Stimulated activated memory B cell treated with anti-CD40 and anti-IgM and Interleukin-4, amounts not matched to agents 10 μg/mL and 1 μg/mL and 100 μg/mL, for 72 hours (primary cell): ENCODE data around the gene DCLK1.

Source experiments
- ATAC-seq: fragments of 150-1000 bp; cut with Tn5 transposase; 2 replicates; pipeline ENCODE4 v1.10.0; 2021
- H3K27ac Mint-ChIP-seq: one replicate; pipeline ENCODE4 v1.8.0; 2022; ENCODE audit warnings: mild to moderate bottlenecking, mixed read lengths
- H3K27me3 Mint-ChIP-seq: one replicate; pipeline ENCODE4 v1.8.0; 2022; ENCODE audit warnings: mixed read lengths
- H3K36me3 Mint-ChIP-seq: one replicate; pipeline ENCODE4 v1.8.0; 2022; ENCODE audit warnings: mixed read lengths
- H3K4me1 Mint-ChIP-seq: one replicate; pipeline ENCODE4 v1.8.0; 2022; ENCODE audit warnings: mixed read lengths
- H3K4me3 Mint-ChIP-seq: one replicate; pipeline ENCODE4 v1.8.0; 2022; ENCODE audit warnings: mild to moderate bottlenecking, moderate library complexity, mixed read lengths
- H3K9me3 Mint-ChIP-seq: one replicate; pipeline ENCODE4 v1.8.0; 2022; ENCODE audit warnings: mixed read lengths

Gene DCLK1

DNA sequence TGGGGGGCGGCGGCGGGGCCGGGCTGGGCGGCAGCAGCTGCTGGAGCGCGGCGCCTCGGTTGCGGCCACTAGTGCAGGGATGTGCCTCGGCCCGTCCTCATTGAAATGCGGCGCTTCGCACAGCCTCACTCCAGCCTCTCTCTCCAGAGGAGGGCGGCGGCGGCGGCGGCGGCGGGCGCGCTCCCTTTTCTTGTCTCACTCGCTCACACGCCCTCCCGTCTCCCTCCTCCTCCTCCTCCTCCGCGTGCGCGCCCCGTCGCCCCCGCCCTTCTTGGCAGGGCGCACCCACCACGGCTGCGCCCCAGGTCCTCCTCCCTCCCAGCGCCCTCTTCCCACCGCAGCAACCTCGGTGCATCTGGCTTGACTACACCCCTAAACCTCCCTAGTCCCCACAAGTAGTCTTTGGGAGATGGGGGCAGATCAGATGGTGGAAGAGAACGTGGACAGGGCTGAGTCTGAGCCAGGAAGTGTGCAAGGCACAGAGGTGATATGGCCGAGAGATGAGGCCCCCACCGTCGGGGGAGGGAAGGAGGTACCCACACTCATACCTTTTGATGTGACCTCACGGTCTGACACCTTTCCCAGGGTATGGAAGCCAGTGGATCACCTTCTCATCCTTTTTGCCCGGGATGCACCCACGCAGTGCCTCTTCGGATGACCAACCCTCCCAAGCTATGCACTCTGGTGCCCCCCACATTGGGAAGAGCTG, at the start of gene DCLK1:
TSS of gene DCLK1 (minus strand) at position 161 of the 709 bp plus-strand sequence.
- Mint-ChIP-seq H3K9me3 (no peaks in the 10 kb centered on the region), H3K4me1 (no peaks in the 10 kb centered on the region), H3K27ac (no peak within 1 kb of the TSS), H3K4me3 (no peak within 1 kb of the TSS), H3K36me3 (no peaks in the 10 kb centered on the region), H3K27me3 (peaks cover 11% of the 10 kb centered on the region)
- ATAC-seq = peak; percentile 17

DNA sequence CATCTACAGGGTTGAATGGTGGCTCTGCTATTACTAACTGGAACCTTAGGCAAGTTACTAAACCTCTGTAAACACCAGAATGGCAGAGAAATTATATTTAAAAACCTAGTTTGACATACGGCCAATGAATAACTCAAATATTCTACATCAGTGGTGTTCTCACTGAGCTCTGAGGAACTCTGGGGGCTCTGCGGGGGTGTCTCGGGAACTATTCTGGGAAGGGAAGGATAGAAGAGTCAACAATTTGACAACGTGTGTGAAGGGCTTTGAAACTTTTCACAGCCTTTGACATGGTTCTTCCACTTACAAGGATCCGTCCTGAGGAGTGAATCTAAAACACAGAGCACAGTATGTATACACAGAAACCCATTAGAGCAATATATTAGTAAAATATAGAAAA, 44.4 kb upstream of the DCLK1 start:
- no peak overlapping the region for H3K4me3 Mint-ChIP-seq
- ATAC-seq = no peak
- peaks cover 3% of the 10 kb centered on the region for H3K9me3 Mint-ChIP-seq
- no peaks in the 10 kb centered on the region for H3K27me3 Mint-ChIP-seq
- H3K4me1 Mint-ChIP-seq = no peaks in the 10 kb centered on the region
- H3K36me3 Mint-ChIP-seq = no peaks in the 10 kb centered on the region
- H3K27ac Mint-ChIP-seq = no peak overlapping the region

DNA sequence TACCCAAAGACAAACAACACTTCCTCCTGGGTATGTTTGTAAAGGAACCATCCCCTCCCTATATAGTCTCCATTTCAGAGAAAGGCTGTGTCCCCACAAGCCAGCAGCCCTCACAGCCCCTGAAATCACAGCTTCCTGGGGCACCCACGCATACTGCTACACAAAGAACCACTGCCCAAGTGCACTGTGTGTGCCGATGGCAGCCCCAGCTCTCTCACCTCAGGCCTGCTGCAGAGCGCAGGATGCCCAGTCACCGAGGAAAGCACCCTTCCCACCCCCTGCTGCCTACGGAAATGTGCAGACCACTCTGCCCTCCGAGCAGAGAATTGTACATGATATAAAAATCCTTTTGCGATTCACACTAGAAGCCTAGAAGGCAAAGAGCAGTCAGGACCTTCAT, 43.7 kb upstream of the DCLK1 start:
- no peaks in the 10 kb centered on the region for H3K36me3 Mint-ChIP-seq
- peaks cover 3% of the 10 kb centered on the region for H3K9me3 Mint-ChIP-seq
- H3K4me3 Mint-ChIP-seq = no peak overlapping the region
- peak; percentile 34 for ATAC-seq
- no peak overlapping the region for H3K27ac Mint-ChIP-seq
- H3K27me3 Mint-ChIP-seq = no peaks in the 10 kb centered on the region
- H3K4me1 Mint-ChIP-seq = no peaks in the 10 kb centered on the region

DNA sequence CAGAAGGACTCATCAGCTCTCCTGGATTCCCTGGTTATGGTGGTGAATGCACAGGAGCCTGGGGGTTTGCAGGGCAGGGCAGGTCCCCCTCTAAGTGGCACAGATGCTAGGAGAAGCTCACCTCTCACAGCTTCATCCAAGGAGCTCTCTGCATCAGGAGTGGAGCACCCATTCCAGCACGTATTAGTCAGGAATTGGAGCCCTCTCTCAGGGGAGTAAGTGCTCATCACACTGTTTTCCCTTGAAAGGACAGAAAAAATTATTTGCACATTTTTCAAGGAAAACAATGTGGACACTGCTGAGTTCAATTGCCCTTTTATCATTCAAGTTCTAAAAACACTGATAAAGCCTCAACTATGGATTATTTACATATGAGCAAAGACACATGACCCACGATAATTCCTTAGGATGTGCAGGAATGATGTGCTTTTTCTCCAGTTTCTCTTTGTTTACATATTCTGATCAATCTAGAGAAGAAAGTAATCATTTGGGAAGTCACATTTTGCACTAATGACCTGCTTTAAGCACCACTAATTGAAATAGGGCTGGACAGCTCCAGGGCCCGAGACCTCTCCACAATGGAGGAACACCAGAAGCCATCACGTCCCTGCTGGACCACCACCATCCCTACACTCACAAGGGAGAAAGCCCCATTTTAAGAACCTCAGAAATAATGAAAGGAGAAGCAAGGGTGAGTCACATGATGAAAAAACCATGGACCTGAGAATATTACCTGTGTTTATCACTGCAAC, 42.6 kb upstream of the DCLK1 start:
- Mint-ChIP-seq H3K36me3 (no peaks in the 10 kb centered on the region), H3K27me3 (no peaks in the 10 kb centered on the region), H3K27ac (no peak overlapping the region), H3K4me1 (no peaks in the 10 kb centered on the region), H3K4me3 (no peak overlapping the region), H3K9me3 (peaks cover 3% of the 10 kb centered on the region)
- ATAC-seq = no peak

DNA sequence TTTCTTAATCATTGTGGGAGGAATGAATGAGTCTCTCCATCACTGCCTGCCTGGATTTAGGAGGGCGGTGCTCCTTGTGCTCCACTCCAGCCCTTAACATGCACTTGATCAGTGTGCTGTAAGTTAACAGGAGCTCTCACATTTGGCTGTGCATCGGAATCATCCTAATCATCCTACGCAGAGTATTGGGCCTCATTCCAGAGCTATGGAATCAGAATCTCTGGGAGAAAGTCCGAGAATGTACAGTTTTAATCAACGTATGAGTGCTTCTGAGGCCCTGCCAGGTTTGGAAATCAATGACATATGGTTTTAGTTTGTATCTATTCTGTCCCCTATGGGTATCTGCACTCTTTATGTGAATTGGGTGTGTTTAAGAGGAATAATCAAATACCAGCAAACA, 34.9 kb upstream of the DCLK1 start:
- H3K27me3 Mint-ChIP-seq = no peaks in the 10 kb centered on the region
- H3K9me3 Mint-ChIP-seq = peaks cover 7% of the 10 kb centered on the region
- no peak overlapping the region for H3K27ac Mint-ChIP-seq
- ATAC-seq = no peak
- no peaks in the 10 kb centered on the region for H3K36me3 Mint-ChIP-seq
- H3K4me3 Mint-ChIP-seq = no peak overlapping the region
- no peaks in the 10 kb centered on the region for H3K4me1 Mint-ChIP-seq

DNA sequence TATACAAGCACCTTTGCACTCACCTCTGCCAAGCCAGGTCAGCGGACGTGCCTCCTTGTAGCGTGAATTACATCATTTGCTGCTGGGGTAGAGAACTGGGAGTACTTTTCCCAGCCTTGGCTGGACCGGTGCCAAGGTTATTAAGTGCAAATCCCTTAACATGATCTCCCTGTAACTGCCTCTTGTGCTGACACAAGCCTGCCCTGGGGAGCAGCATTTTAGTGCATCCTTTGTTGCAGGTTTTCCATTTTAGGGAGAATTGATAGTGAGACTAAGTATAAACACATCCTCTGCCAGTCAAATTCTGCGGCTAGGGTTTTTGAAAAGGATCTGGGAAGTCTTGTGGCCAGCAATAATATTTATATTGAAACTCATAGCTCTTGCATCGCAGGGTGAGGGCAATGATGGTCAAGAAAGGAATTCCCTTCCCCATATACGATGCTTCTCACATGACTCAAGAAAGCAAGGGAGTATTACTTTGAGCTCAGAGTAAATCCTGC, 32.7 kb upstream of the DCLK1 start:
- no peaks in the 10 kb centered on the region for H3K27me3 Mint-ChIP-seq
- H3K27ac Mint-ChIP-seq = no peak overlapping the region
- no peaks in the 10 kb centered on the region for H3K4me1 Mint-ChIP-seq
- no peaks in the 10 kb centered on the region for H3K36me3 Mint-ChIP-seq
- H3K4me3 Mint-ChIP-seq = no peak overlapping the region
- H3K9me3 Mint-ChIP-seq = peaks cover 10% of the 10 kb centered on the region
- ATAC-seq = no peak

DNA sequence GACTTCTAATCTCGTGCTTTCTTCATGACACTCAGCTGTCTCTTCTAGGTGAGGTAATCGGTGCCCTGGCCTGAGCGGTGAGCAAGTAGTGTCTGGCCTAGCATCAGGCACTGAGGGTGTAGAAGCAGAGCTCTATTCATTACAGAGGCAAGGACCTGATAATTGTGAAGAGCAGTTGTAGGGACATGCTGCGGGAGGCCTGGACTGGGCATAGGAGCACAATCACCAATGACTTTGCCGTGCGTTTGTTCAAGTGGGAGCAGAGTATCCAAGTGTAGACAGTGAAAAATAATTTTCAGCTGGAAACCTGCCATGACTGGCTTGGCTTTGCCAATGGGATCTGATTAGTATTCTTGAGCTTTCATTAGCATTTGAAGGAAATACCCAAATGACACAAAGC, 32.1 kb upstream of the DCLK1 start:
- H3K36me3 Mint-ChIP-seq = no peaks in the 10 kb centered on the region
- no peaks in the 10 kb centered on the region for H3K4me1 Mint-ChIP-seq
- no peaks in the 10 kb centered on the region for H3K27me3 Mint-ChIP-seq
- H3K4me3 Mint-ChIP-seq = no peak overlapping the region
- no peak for ATAC-seq
- no peak overlapping the region for H3K27ac Mint-ChIP-seq
- peaks cover 10% of the 10 kb centered on the region for H3K9me3 Mint-ChIP-seq

DNA sequence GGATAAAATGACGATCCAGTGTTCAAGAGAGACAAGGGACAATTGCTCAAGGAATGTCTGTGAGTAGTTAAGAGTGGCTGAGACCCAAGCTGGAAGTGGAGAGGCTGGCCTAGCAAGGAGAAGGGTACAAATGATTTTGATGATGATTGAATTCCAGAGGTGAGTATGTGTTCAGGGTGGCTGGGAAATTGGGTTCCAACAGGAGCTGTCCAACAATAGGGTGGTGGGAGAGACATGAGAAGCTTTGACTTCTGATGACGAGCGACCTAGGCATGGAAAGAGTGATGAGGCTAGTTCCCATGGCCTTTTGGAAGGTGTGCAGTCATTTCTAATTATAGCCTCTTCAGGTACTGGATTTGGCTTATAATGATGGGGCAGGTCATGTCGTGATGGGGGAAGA, 29.1 kb upstream of the DCLK1 start:
- Mint-ChIP-seq H3K9me3 (peaks cover 10% of the 10 kb centered on the region), H3K4me1 (no peaks in the 10 kb centered on the region), H3K4me3 (no peak overlapping the region), H3K36me3 (no peaks in the 10 kb centered on the region), H3K27ac (no peak overlapping the region), H3K27me3 (no peaks in the 10 kb centered on the region)
- no peak for ATAC-seq

DNA sequence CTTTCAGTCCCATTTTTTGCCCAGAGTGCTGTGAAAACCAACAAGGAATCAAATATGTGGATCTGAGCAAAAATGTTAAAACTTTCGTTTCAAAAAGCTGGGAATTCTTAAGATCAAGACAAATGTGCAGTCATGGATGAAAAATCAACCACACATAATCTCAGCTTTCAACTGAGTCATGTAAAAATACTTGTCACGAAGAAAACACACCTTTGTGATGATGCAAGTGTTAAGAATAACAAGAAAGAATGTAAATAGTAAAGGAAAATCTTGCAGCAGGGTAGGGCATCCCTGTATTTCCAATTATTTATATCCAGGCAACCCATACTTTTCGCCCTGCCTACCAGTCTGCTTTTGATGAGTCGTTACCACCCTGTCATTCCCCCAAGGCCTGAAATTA, 27.4 kb upstream of the DCLK1 start:
- H3K36me3 Mint-ChIP-seq = no peaks in the 10 kb centered on the region
- peaks cover 10% of the 10 kb centered on the region for H3K9me3 Mint-ChIP-seq
- H3K27ac Mint-ChIP-seq = no peak overlapping the region
- no peaks in the 10 kb centered on the region for H3K4me1 Mint-ChIP-seq
- ATAC-seq = no peak
- no peaks in the 10 kb centered on the region for H3K27me3 Mint-ChIP-seq
- H3K4me3 Mint-ChIP-seq = no peak overlapping the region

DNA sequence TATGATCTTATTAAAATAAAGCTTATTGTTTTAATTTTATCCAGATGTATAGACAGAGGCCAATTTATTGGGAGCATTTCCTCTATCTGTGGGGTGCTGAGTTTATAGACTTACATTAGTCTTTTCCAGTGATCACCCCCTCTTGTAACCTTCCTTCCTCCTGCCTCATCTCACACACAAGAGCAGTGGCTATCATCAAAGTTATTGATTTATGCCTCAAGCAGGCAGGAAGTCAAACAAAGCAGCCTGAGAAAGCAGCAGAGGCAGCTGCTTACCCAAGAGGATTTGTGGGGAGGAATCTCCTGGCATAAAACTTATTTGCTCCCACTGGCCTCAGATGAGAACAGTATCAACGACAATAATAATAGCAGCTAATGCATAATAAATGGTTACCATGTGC, 26.3 kb upstream of the DCLK1 start:
- H3K27me3 Mint-ChIP-seq = no peaks in the 10 kb centered on the region
- H3K36me3 Mint-ChIP-seq = no peaks in the 10 kb centered on the region
- no peaks in the 10 kb centered on the region for H3K4me1 Mint-ChIP-seq
- H3K9me3 Mint-ChIP-seq = peaks cover 8% of the 10 kb centered on the region
- ATAC-seq = no peak
- no peak overlapping the region for H3K27ac Mint-ChIP-seq
- H3K4me3 Mint-ChIP-seq = no peak overlapping the region

DNA sequence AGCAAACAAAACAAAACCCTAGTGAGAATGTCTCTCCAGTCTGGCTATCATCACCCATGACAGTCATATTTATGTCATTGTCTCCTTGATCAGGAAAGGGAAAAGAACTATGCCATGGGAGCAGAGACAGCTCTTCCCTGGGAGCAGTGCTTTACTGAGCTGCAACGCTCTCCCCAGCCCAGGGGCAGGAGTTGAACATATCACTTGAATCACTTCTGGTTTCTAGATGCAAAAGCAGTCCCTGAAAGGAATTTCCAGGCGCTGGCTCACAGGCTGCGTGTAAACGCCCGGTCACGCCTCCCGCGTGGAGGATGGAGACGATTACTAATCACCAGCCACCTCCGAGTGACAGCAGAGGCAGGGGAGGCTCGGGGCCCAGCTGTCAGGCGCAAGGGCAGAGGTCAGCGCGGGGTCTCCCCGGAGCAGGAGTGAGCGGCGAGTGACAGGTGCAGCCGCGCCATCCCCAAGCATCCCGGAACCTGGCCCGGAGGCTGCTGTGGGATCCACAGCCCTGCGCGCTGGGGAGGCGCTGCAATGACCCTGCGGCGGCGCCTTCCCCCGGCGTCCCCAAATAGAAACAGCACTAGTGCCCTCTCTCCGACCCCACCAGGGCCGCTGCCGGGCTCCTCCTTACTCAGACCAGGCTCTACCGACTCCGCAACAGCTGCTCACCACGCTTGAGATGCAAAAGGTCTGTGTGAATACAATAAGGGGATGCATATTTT, 23.5 kb upstream of the DCLK1 start:
- no peak for ATAC-seq
- H3K27ac Mint-ChIP-seq = no peak overlapping the region
- H3K4me1 Mint-ChIP-seq = no peaks in the 10 kb centered on the region
- no peaks in the 10 kb centered on the region for H3K27me3 Mint-ChIP-seq
- H3K4me3 Mint-ChIP-seq = no peak overlapping the region
- H3K9me3 Mint-ChIP-seq = peaks cover 4% of the 10 kb centered on the region
- no peaks in the 10 kb centered on the region for H3K36me3 Mint-ChIP-seq

DNA sequence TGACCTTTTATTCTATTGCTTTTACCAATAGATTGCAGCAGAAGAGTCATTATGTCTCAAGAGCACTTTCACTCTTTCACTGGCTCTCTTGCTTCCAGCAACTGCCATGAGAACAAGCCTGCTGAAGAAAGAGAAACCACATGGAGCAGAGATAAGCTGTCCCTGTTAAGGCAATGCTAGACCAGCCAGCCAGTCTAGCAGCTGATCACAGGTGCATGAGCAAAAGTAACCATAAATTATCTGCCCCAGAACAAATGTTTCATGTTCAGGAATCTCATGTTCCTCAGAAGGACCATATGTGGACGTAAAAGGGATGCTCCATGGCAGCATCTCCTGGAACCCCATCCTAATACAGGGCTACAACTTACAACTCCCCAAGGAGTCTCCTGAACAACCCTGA, 20.4 kb upstream of the DCLK1 start:
- no peak for ATAC-seq
- H3K27me3 Mint-ChIP-seq = no peaks in the 10 kb centered on the region
- no peak overlapping the region for H3K4me3 Mint-ChIP-seq
- no peaks in the 10 kb centered on the region for H3K4me1 Mint-ChIP-seq
- H3K9me3 Mint-ChIP-seq = peaks cover 5% of the 10 kb centered on the region
- H3K36me3 Mint-ChIP-seq = no peaks in the 10 kb centered on the region
- no peak overlapping the region for H3K27ac Mint-ChIP-seq

DNA sequence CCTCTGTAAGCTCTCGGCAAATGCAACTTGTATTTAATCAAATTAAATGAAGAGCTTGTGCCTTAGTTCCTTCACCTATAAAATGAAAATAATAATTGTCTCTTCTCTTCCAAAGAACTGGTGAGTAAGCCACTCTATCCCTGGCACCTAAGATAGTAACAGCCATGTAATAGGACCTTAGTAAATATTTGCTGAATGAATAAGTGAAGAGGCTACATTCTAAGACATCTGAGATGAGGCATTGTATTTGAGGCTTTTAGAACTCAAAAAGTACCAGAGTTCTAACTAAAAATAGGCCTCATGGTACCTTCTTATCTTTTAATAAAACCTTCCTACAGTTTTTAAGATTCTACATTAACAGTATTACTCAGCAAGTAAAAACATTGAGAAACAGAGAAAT, 17.3 kb upstream of the DCLK1 start:
- Mint-ChIP-seq H3K27ac (no peak overlapping the region), H3K4me1 (no peaks in the 10 kb centered on the region), H3K4me3 (no peak overlapping the region), H3K27me3 (no peaks in the 10 kb centered on the region), H3K9me3 (peaks cover 5% of the 10 kb centered on the region), H3K36me3 (no peaks in the 10 kb centered on the region)
- no peak for ATAC-seq

DNA sequence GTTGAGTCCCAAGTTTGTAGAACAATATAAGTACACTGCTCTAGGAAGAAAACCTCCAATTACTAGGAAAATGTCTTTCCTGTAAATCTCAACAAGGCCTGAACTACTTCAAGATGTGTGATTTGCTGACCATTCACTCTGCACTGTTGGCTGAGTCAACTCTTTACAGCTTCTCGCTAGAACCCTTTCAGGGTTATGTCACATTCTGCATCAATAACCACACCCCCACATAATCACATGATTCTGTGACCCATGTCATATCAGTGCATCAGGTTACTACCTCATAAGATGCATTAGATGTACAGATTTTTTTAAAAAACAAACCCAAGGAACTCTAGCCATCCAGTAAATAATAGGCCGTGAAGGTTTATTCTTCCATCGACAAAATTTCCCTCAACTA, 16.1 kb upstream of the DCLK1 start:
- Mint-ChIP-seq H3K27me3 (no peaks in the 10 kb centered on the region), H3K36me3 (no peaks in the 10 kb centered on the region), H3K4me1 (no peaks in the 10 kb centered on the region), H3K4me3 (no peak overlapping the region), H3K9me3 (peaks cover 5% of the 10 kb centered on the region), H3K27ac (no peak overlapping the region)
- no peak for ATAC-seq

DNA sequence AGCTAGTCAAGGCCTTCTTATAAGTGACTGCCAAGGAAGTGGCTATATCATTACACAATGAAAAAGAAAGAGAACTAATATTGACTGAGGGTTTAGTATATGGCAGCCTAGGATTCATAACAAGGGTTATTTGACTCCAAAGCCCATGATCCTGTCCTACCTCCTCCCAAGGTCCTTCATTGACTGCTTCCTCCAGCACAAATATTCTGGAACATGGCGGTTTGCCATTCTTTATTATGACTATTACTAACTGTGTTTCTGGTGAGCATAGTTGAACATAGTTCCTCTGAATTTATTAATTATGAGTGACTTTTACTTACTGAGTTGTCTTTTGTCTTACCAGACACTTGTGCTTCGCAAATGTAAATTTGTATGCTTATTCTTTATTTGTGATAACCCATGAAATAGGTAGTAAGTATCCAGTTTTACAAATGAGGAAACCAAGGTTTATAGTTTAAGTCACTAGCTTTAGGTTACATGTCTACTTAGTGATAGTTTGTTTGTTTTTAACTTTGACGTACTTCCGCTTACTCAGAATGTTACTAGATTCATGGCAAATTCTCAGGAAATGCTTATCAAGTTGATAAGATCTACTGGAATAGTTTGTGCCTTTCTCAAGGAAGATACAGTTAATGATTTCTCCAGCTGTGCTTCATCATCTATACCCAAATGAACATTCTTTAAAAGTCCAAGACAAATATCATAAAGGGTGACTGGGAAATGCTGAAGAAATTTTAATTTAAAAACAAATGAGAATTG, 15.5 kb upstream of the DCLK1 start:
- Mint-ChIP-seq H3K36me3 (no peaks in the 10 kb centered on the region), H3K27ac (no peak overlapping the region), H3K4me3 (no peak overlapping the region), H3K9me3 (peaks cover 5% of the 10 kb centered on the region), H3K4me1 (no peaks in the 10 kb centered on the region), H3K27me3 (no peaks in the 10 kb centered on the region)
- ATAC-seq = no peak
